Measurements from ENCODE around the gene KRT24. TPM values are rescaled to one million over a fixed set of nuclear protein-coding genes. Genes with fewer than 3 reads are reported as not detected.
A peak's percentile ranks its signal among the peaks of the same experiment; 100 is the strongest.
"Not testable (repeated sequence)": the region's sequence is repeated elsewhere in the genome, so short reads cannot be mapped to it uniquely, and the experiment has no call there.

Gene KRT24
- polyA plus RNA-seq (2012; ENCODE audit: missing spikeins): not detected

GRCh38 chr17:40703652-40704051, at the start of gene KRT24:
KRT24 (minus strand) TSS chr17:40703752; CDS start chr17:40703693, 59 bp downstream.
- FAIRE-seq: no peak
- TF ChIP-seq POLR2A (IDR thresholded peaks at IDR 0.05; ENCODE audit: low read depth, low read length) (no peak), TAF1 (IDR thresholded peaks at IDR 0.05; ENCODE audit: borderline replicate concordance, low read depth, low read length) (no peak), POLR2AphosphoS5 (IDR thresholded peaks at IDR 0.05; ENCODE audit: low read depth, low read length) (no peak)
- DNase-seq (ENCODE audit: insufficient read length): no peak

- no peak for FAIRE-seq
- TF ChIP-seq POLR2AphosphoS5 (IDR thresholded peaks at IDR 0.05; ENCODE audit: low read depth, low read length) (no peak), TAF1 (IDR thresholded peaks at IDR 0.05; ENCODE audit: borderline replicate concordance, low read depth, low read length) (no peak), POLR2A (IDR thresholded peaks at IDR 0.05; ENCODE audit: low read depth, low read length) (no peak)
- DNase-seq (ENCODE audit: insufficient read length): no peak
Measured at GRCh38 chr17:40751065-40751464, 47.5 kb upstream of the KRT24 start.

GRCh38 chr17:40750391-40750790, 46.8 kb upstream of the KRT24 start:
- FAIRE-seq: no peak
- TF ChIP-seq POLR2A (IDR thresholded peaks at IDR 0.05; ENCODE audit: low read depth, low read length) (no peak), TAF1 (IDR thresholded peaks at IDR 0.05; ENCODE audit: borderline replicate concordance, low read depth, low read length) (no peak), POLR2AphosphoS5 (IDR thresholded peaks at IDR 0.05; ENCODE audit: low read depth, low read length) (no peak)
- DNase-seq (ENCODE audit: insufficient read length): no peak

GRCh38 chr17:40748666-40749065, 45.1 kb upstream of the KRT24 start:
- DNase-seq (ENCODE audit: insufficient read length); FAIRE-seq: not testable (repeated sequence)

- no peak for FAIRE-seq
- no peak for DNase-seq (ENCODE audit: insufficient read length)
Measured at GRCh38 chr17:40738553-40738952, 35.0 kb upstream of the KRT24 start.

GRCh38 chr17:40735016-40735415, 31.5 kb upstream of the KRT24 start:
- DNase-seq (ENCODE audit: insufficient read length): no peak
- no peak for FAIRE-seq
- TF ChIP-seq POLR2AphosphoS5 (IDR thresholded peaks at IDR 0.05; ENCODE audit: low read depth, low read length) (no peak), TAF1 (IDR thresholded peaks at IDR 0.05; ENCODE audit: borderline replicate concordance, low read depth, low read length) (no peak), POLR2A (IDR thresholded peaks at IDR 0.05; ENCODE audit: low read depth, low read length) (no peak)

More at GRCh38 chr17:40738553-40738952, 35.0 kb upstream of the KRT24 start:
- TF ChIP-seq TAF1 (IDR thresholded peaks at IDR 0.05; ENCODE audit: borderline replicate concordance, low read depth, low read length) (no peak), POLR2AphosphoS5 (IDR thresholded peaks at IDR 0.05; ENCODE audit: low read depth, low read length) (no peak)

GRCh38 chr17:40734018-40734417, 30.5 kb upstream of the KRT24 start:
- TF ChIP-seq TAF1 (IDR thresholded peaks at IDR 0.05; ENCODE audit: borderline replicate concordance, low read depth, low read length) (no peak), POLR2A (IDR thresholded peaks at IDR 0.05; ENCODE audit: low read depth, low read length) (no peak), POLR2AphosphoS5 (IDR thresholded peaks at IDR 0.05; ENCODE audit: low read depth, low read length) (no peak)
- no peak for FAIRE-seq
- DNase-seq (ENCODE audit: insufficient read length): no peak

GRCh38 chr17:40730970-40731369, 27.4 kb upstream of the KRT24 start:
- FAIRE-seq (no peak), DNase-seq (ENCODE audit: insufficient read length) (no peak)
- TF ChIP-seq TAF1 (IDR thresholded peaks at IDR 0.05; ENCODE audit: borderline replicate concordance, low read depth, low read length): no peak
- no peak for TF ChIP-seq POLR2AphosphoS5 (IDR thresholded peaks at IDR 0.05; ENCODE audit: low read depth, low read length)
- TF ChIP-seq POLR2A (IDR thresholded peaks at IDR 0.05; ENCODE audit: low read depth, low read length): no peak

- DNase-seq (ENCODE audit: insufficient read length): peak; percentile 19
- peak; percentile 67 for FAIRE-seq
- TF ChIP-seq POLR2A (IDR thresholded peaks at IDR 0.05; ENCODE audit: low read depth, low read length): no peak
- no peak for TF ChIP-seq TAF1 (IDR thresholded peaks at IDR 0.05; ENCODE audit: borderline replicate concordance, low read depth, low read length)
- no peak for TF ChIP-seq POLR2AphosphoS5 (IDR thresholded peaks at IDR 0.05; ENCODE audit: low read depth, low read length)
Measured at GRCh38 chr17:40727447-40728231, 24.1 kb upstream of the KRT24 start.

GRCh38 chr17:40726919-40727318, 23.4 kb upstream of the KRT24 start:
- no peak for DNase-seq (ENCODE audit: insufficient read length)
- FAIRE-seq: no peak
- TF ChIP-seq TAF1 (IDR thresholded peaks at IDR 0.05; ENCODE audit: borderline replicate concordance, low read depth, low read length): no peak
- TF ChIP-seq POLR2A (IDR thresholded peaks at IDR 0.05; ENCODE audit: low read depth, low read length): no peak
- TF ChIP-seq POLR2AphosphoS5 (IDR thresholded peaks at IDR 0.05; ENCODE audit: low read depth, low read length): no peak

- no peak for TF ChIP-seq TAF1 (IDR thresholded peaks at IDR 0.05; ENCODE audit: borderline replicate concordance, low read depth, low read length)
- no peak for TF ChIP-seq POLR2A (IDR thresholded peaks at IDR 0.05; ENCODE audit: low read depth, low read length)
- TF ChIP-seq POLR2AphosphoS5 (IDR thresholded peaks at IDR 0.05; ENCODE audit: low read depth, low read length): no peak
- FAIRE-seq: no peak
- DNase-seq (ENCODE audit: insufficient read length): no peak
Measured at GRCh38 chr17:40724656-40725055, 21.1 kb upstream of the KRT24 start.

- FAIRE-seq (no peak), DNase-seq (ENCODE audit: insufficient read length) (no peak)
- no peak for TF ChIP-seq POLR2AphosphoS5 (IDR thresholded peaks at IDR 0.05; ENCODE audit: low read depth, low read length)
- TF ChIP-seq POLR2A (IDR thresholded peaks at IDR 0.05; ENCODE audit: low read depth, low read length): no peak
- no peak for TF ChIP-seq TAF1 (IDR thresholded peaks at IDR 0.05; ENCODE audit: borderline replicate concordance, low read depth, low read length)
Measured at GRCh38 chr17:40722241-40722640, 18.7 kb upstream of the KRT24 start.

Measured in GM12892 (cell line).